HepG2 (cell line): ENCODE measurements around the gene DYNLT2B. TPM values are rescaled to one million over a fixed set of nuclear protein-coding genes. Genes with fewer than 3 reads are reported as not detected.

Source experiments
- ESRRA ChIP-seq: sonication (generic); formaldehyde crosslinking; IDR thresholded peaks from 2 replicates; pipeline ENCODE4 v1.5.1; 2020; ENCODE audit warnings: mild to moderate bottlenecking, low read depth, missing genetic modification reagents
- FOSL1 ChIP-seq: sonication (generic); formaldehyde crosslinking; IDR thresholded peaks from 2 replicates; pipeline ENCODE4 v1.9.0; 2021; ENCODE audit warnings: missing genetic modification reagents, borderline replicate concordance
- HNF4A ChIP-seq: sonication (generic); formaldehyde crosslinking; IDR thresholded peaks from 2 replicates; pipeline ENCODE4 v1.4.0; 2020; ENCODE audit warnings: missing genetic modification reagents
- JUN ChIP-seq: sonication (generic); formaldehyde crosslinking; IDR thresholded peaks from 2 replicates; pipeline ENCODE4 v1.4.0; 2020; ENCODE audit warnings: mild to moderate bottlenecking, missing genetic modification reagents
- NFE2L1 ChIP-seq: sonication (generic); formaldehyde crosslinking; IDR thresholded peaks from 2 replicates; pipeline ENCODE4 v1.4.0; 2020; ENCODE audit warnings: missing genetic modification reagents, mild to moderate bottlenecking, borderline replicate concordance
- PPARG ChIP-seq: conservative IDR thresholded peaks from 2 replicates; pipeline ENCODE4 v1.6.1; 2016; ENCODE audit warnings: missing biosample characterization, missing genetic modification reagents
- SIX4 ChIP-seq: sonication (generic); formaldehyde crosslinking; IDR thresholded peaks from 2 replicates; pipeline ENCODE4 v1.4.0; 2020; ENCODE audit warnings: missing genetic modification reagents
- ZNF329 ChIP-seq: sonication (generic); formaldehyde crosslinking; IDR thresholded peaks from 2 replicates; pipeline ENCODE4 v1.9.0; 2021; ENCODE audit warnings: low read depth, mild to moderate bottlenecking, missing genetic modification reagents
- ZNF629 ChIP-seq: sonication (generic); formaldehyde crosslinking; conservative IDR thresholded peaks from 2 replicates; pipeline ENCODE4 v1.5.0; 2020; ENCODE audit warnings: missing genetic modification reagents
- ZNF703 ChIP-seq: sonication (generic); formaldehyde crosslinking; IDR thresholded peaks from 2 replicates; pipeline ENCODE4 v1.5.1; 2020; ENCODE audit warnings: missing genetic modification reagents, mild to moderate bottlenecking, moderate library complexity, borderline replicate concordance
- ZNF746 ChIP-seq: sonication (generic); formaldehyde crosslinking; IDR thresholded peaks from 2 replicates; pipeline ENCODE4 v1.8.0; 2022; ENCODE audit warnings: mild to moderate bottlenecking, missing genetic modification reagents
- ZNF792 ChIP-seq: IDR thresholded peaks from 2 replicates; pipeline ENCODE4 v1.6.1; 2016
- polyA plus RNA-seq, 8 experiments: library from polyadenylated mRNA; depleted of rRNA in 3 of 8; stranded (reverse) in 7 of 8; unstranded in 1 of 8; fragments of >200 nt; fragmentation: Illumina TruSeq in 4 of 8; extraction: Trizol in 4 of 8; gene quantifications; 2 replicates each; pipeline versions ENCODE4 v1.2.1 to v1.2.3, GENCODE V29; 2011 to 2016; ENCODE audit warnings: low read depth in 4 of 8, missing spikeins in 1 of 8, mixed read lengths in 1 of 8; ENCODE audit not compliant: insufficient read depth in 1 of 8
- total RNA-seq, 5 experiments: library from RNA; depleted of rRNA; stranded (reverse); fragments of >200 nt; fragmentation: Illumina TruSeq; extraction: Trizol; gene quantifications; 2 replicates each; pipeline ENCODE4 v1.2.3, GENCODE V29; 2016; ENCODE audit warnings: low read depth in 1 of 5
- TF ChIP-seq, protein P1 (sequence below): sonication (generic); formaldehyde crosslinking; conservative IDR thresholded peaks from 2 replicates; pipeline ENCODE4 v1.4.0; 2020; ENCODE audit warnings: missing genetic modification reagents
- TF ChIP-seq, protein P2 (sequence below): sonication (generic); formaldehyde crosslinking; IDR thresholded peaks from 2 replicates; pipeline ENCODE4 v1.5.1; 2020; ENCODE audit warnings: mild to moderate bottlenecking, moderate library complexity, missing genetic modification reagents
- TF ChIP-seq, protein P3 (sequence below), 2 experiments: sonication (generic) in 1 of 2; formaldehyde crosslinking in 1 of 2; IDR thresholded peaks; 2 replicates each; pipeline versions ENCODE4 v1.6.1 to v1.9.0; 2014 to 2022; ENCODE audit warnings: antibody characterized with exemption in 1 of 2, borderline replicate concordance in 1 of 2, inconsistent platforms in 1 of 2, low read depth in 1 of 2, missing genetic modification reagents in 1 of 2
- TF ChIP-seq, protein P4 (sequence below): sonication (generic); formaldehyde crosslinking; IDR thresholded peaks from 2 replicates; pipeline ENCODE4 v1.8.1; 2023; ENCODE audit warnings: missing genetic modification reagents, inconsistent platforms, borderline replicate concordance
- TF ChIP-seq, protein P5 (sequence below): sonication (generic); formaldehyde crosslinking; IDR thresholded peaks from 2 replicates; pipeline ENCODE4 v1.8.1; 2022; ENCODE audit warnings: mild to moderate bottlenecking, missing genetic modification reagents

Gene DYNLT2B
- total and polyA plus RNA-seq, 2 of the 13 experiments (the other 11 are each of a cell fraction or from before 2014, with no cell fraction given) = 4.0 to 7.0 TPM

DNA sequence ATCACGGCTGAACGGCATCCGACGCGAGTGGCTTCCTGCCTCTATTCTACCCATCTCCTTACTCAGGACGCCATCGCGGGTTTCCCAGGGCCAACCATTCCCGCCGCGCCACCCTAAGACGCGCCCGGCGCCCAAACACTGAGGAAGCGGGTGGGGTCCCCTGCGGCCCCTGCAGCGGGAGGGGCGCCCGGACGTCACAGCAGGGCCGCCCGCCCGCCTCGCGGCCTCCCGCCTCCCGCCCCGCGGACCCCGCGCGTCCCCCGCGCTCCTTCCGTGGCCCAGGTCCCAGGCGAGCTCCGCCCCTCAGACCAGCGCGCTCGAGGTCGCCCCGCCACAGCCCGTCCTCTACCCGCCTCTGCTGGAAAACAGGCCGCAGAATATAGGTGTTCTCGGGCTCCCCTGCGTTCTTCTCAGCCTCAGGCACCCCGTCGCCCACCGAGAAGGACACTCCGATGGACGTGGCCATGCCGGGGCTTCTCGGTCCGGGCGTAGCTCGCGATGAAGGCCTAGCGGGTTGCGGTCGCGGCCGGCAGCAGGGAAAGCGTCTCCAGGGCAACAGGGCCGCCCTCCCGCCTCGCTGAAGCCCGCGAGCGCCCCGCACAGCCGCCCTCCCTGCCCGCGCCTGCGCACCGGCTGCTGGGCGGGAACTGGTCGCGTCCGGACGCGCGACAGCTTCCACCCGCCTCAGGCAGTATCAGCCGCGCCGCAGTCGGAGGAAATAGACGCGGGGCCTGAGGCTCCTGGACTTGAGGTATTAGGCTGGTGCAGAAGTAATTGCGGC is at the start of gene DYNLT2B (continued):
- TF ChIP-seq PPARG (CRISPR knock-in tag) (no peak), FOSL1 (CRISPR knock-in tag) (no peak), ZNF703 (0 out of 2 replicates have a peak, but pooled peaks have one; percentile 57), SIX4 (no peak), HNF4A (CRISPR knock-in tag) (no peak), ESRRA (CRISPR knock-in tag) (peak; percentile 25; the same call in 1 of the 2 replicates), NFE2L1 (no peak), ZNF629 (CRISPR knock-in tag) (no peak; the same call in 1 of the 2 replicates), ZNF329 (CRISPR knock-in tag) (0 out of 2 replicates have a peak, but pooled peaks have one; percentile 43), ZNF746 (peak; percentile 75; the same call in 1 of the 2 replicates), JUN (no peak), ZNF792 (CRISPR knock-in tag) (0 out of 2 replicates have a peak, but pooled peaks have one; percentile 47)
- TF ChIP-seq, protein P1, sequence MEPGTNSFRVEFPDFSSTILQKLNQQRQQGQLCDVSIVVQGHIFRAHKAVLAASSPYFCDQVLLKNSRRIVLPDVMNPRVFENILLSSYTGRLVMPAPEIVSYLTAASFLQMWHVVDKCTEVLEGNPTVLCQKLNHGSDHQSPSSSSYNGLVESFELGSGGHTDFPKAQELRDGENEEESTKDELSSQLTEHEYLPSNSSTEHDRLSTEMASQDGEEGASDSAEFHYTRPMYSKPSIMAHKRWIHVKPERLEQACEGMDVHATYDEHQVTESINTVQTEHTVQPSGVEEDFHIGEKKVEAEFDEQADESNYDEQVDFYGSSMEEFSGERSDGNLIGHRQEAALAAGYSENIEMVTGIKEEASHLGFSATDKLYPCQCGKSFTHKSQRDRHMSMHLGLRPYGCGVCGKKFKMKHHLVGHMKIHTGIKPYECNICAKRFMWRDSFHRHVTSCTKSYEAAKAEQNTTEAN (CRISPR knock-in tag) = no peak
- TF ChIP-seq, protein P2, sequence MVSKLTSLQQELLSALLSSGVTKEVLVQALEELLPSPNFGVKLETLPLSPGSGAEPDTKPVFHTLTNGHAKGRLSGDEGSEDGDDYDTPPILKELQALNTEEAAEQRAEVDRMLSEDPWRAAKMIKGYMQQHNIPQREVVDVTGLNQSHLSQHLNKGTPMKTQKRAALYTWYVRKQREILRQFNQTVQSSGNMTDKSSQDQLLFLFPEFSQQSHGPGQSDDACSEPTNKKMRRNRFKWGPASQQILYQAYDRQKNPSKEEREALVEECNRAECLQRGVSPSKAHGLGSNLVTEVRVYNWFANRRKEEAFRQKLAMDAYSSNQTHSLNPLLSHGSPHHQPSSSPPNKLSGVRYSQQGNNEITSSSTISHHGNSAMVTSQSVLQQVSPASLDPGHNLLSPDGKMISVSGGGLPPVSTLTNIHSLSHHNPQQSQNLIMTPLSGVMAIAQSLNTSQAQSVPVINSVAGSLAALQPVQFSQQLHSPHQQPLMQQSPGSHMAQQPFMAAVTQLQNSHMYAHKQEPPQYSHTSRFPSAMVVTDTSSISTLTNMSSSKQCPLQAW (CRISPR knock-in tag) = peak; percentile 63
- TF ChIP-seq, protein P3, sequence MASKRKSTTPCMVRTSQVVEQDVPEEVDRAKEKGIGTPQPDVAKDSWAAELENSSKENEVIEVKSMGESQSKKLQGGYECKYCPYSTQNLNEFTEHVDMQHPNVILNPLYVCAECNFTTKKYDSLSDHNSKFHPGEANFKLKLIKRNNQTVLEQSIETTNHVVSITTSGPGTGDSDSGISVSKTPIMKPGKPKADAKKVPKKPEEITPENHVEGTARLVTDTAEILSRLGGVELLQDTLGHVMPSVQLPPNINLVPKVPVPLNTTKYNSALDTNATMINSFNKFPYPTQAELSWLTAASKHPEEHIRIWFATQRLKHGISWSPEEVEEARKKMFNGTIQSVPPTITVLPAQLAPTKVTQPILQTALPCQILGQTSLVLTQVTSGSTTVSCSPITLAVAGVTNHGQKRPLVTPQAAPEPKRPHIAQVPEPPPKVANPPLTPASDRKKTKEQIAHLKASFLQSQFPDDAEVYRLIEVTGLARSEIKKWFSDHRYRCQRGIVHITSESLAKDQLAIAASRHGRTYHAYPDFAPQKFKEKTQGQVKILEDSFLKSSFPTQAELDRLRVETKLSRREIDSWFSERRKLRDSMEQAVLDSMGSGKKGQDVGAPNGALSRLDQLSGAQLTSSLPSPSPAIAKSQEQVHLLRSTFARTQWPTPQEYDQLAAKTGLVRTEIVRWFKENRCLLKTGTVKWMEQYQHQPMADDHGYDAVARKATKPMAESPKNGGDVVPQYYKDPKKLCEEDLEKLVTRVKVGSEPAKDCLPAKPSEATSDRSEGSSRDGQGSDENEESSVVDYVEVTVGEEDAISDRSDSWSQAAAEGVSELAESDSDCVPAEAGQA (IDR thresholded peaks at IDR 0.05; ENCODE audit: low read depth) = no peak
- TF ChIP-seq, protein P3 (CRISPR knock-in tag; IDR thresholded peaks at IDR 0.05; ENCODE audit: borderline replicate concordance) = 0 out of 2 replicates have a peak, but pooled peaks have one; percentile 47
- TF ChIP-seq, protein P4, sequence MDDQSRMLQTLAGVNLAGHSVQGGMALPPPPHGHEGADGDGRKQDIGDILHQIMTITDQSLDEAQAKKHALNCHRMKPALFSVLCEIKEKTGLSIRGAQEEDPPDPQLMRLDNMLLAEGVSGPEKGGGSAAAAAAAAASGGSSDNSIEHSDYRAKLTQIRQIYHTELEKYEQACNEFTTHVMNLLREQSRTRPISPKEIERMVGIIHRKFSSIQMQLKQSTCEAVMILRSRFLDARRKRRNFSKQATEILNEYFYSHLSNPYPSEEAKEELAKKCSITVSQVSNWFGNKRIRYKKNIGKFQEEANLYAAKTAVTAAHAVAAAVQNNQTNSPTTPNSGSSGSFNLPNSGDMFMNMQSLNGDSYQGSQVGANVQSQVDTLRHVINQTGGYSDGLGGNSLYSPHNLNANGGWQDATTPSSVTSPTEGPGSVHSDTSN = no peak
- TF ChIP-seq, protein P5, sequence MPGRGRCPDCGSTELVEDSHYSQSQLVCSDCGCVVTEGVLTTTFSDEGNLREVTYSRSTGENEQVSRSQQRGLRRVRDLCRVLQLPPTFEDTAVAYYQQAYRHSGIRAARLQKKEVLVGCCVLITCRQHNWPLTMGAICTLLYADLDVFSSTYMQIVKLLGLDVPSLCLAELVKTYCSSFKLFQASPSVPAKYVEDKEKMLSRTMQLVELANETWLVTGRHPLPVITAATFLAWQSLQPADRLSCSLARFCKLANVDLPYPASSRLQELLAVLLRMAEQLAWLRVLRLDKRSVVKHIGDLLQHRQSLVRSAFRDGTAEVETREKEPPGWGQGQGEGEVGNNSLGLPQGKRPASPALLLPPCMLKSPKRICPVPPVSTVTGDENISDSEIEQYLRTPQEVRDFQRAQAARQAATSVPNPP (CRISPR knock-in tag) = no peak
